Measurements from ENCODE around the gene SAMHD1. TPM values are rescaled to one million over a fixed set of nuclear protein-coding genes. Genes with fewer than 3 reads are reported as not detected.
"Not testable (repeated sequence)": the region's sequence is repeated elsewhere in the genome, so short reads cannot be mapped to it uniquely, and the experiment has no call there.

Gene SAMHD1
- total RNA-seq, result 10 to 100 TPM; 30.6 to 35.9 TPM

- ATAC-seq (peak; percentile 93), DNase-seq (peak; percentile 93)
- intact Hi-C loops (cut with micrococcal nuclease), result loop anchor here (10.0 kb wide), 1 partner anchor 93 kb away; no protein-coding TSS in a partner anchor
- no peaks in the 10 kb centered on the region for H3K27me3 Mint-ChIP-seq
- no peak for TF ChIP-seq CTCF (IDR thresholded peaks at IDR 0.05)
- H3K4me3 Mint-ChIP-seq, result peak within 1 kb of the TSS; percentile 92
- H3K36me3 Mint-ChIP-seq (ENCODE audit: low read depth), result peaks cover 12% of the 10 kb centered on the region
- peaks cover 44% of the 10 kb centered on the region for H3K4me1 Mint-ChIP-seq (ENCODE audit: low read depth)
- POLR2A ChIA-PET, result no interaction called here
- CTCF ChIA-PET, result no interaction called here
- H3K27ac Mint-ChIP-seq, result peak within 1 kb of the TSS; percentile 87
- no peaks in the 10 kb centered on the region for H3K9me3 Mint-ChIP-seq
Observed at GRCh38 chr20:36951198-36951978, at the start of gene SAMHD1. Gene SAMHD1, minus strand, starts transcription at chr20:36951708. Its CDS starts 65 bp downstream, at chr20:36951643.

GRCh38 chr20:37000171-37000570 lies 48.7 kb upstream of the SAMHD1 start:
- DNase-seq; H3K4me1 Mint-ChIP-seq (ENCODE audit: low read depth); H3K4me3 Mint-ChIP-seq; H3K27ac Mint-ChIP-seq; ATAC-seq; intact Hi-C loops (cut with micrococcal nuclease); POLR2A ChIA-PET; H3K9me3 Mint-ChIP-seq; H3K27me3 Mint-ChIP-seq; CTCF ChIA-PET: not testable (repeated sequence)
- H3K36me3 Mint-ChIP-seq (ENCODE audit: low read depth), result peaks cover 41% of the 10 kb centered on the region

GRCh38 chr20:36998652-36999051 lies 47.1 kb upstream of the SAMHD1 start:
- TF ChIP-seq CTCF (IDR thresholded peaks at IDR 0.05), result no peak
- Mint-ChIP-seq H3K4me3 (no peak overlapping the region), H3K4me1 (ENCODE audit: low read depth) (peaks cover 2% of the 10 kb centered on the region), H3K9me3 (no peaks in the 10 kb centered on the region), H3K27ac (peak overlapping the region; percentile 30), H3K36me3 (ENCODE audit: low read depth) (peaks cover 52% of the 10 kb centered on the region), H3K27me3 (no peaks in the 10 kb centered on the region)
- DNase-seq, result no peak
- no peak for ATAC-seq
- ChIA-PET CTCF (interaction anchor here (0.6 to 1.7 kb wide), 2 partner anchors 10 to 24 kb away, joined by 3 to 5 read pairs; no protein-coding TSS in a partner anchor), POLR2A (no interaction called here)
- intact Hi-C loops (cut with micrococcal nuclease), result no loop called here

GRCh38 chr20:36997121-36997520 lies 45.6 kb upstream of the SAMHD1 start:
- ATAC-seq (no peak), DNase-seq (no peak)
- peaks cover 50% of the 10 kb centered on the region for H3K36me3 Mint-ChIP-seq (ENCODE audit: low read depth)
- intact Hi-C loops (cut with micrococcal nuclease), result no loop called here
- H3K27ac Mint-ChIP-seq, result no peak overlapping the region
- ChIA-PET POLR2A (no interaction called here), CTCF (no interaction called here)
- H3K27me3 Mint-ChIP-seq, result no peaks in the 10 kb centered on the region
- H3K4me3 Mint-ChIP-seq, result no peak overlapping the region
- peaks cover 7% of the 10 kb centered on the region for H3K4me1 Mint-ChIP-seq (ENCODE audit: low read depth)
- peaks cover 8% of the 10 kb centered on the region for H3K9me3 Mint-ChIP-seq
- no peak for TF ChIP-seq CTCF (IDR thresholded peaks at IDR 0.05)

- intact Hi-C loops (cut with micrococcal nuclease); H3K27me3 Mint-ChIP-seq; H3K27ac Mint-ChIP-seq; H3K9me3 Mint-ChIP-seq; H3K4me3 Mint-ChIP-seq; ATAC-seq; DNase-seq: not testable (repeated sequence)
- H3K4me1 Mint-ChIP-seq (ENCODE audit: low read depth), result peaks cover 17% of the 10 kb centered on the region
- H3K36me3 Mint-ChIP-seq (ENCODE audit: low read depth), result peaks cover 51% of the 10 kb centered on the region
- POLR2A ChIA-PET, result interaction anchor here (1.3 kb wide), 1 partner anchor 11 kb away, joined by 4 read pairs; no protein-coding TSS in a partner anchor
- CTCF ChIA-PET, result interaction anchor here (1.6 kb wide), 1 partner anchor 14 kb away, joined by 3 read pairs; no protein-coding TSS in a partner anchor
Observed at GRCh38 chr20:36994221-36994620, 42.7 kb upstream of the SAMHD1 start.

GRCh38 chr20:36992802-36993334 lies 41.4 kb upstream of the SAMHD1 start:
- DNase-seq, result no peak
- peaks cover 16% of the 10 kb centered on the region for H3K9me3 Mint-ChIP-seq
- H3K4me3 Mint-ChIP-seq, result no peak overlapping the region
- POLR2A ChIA-PET, result no interaction called here
- intact Hi-C loops (cut with micrococcal nuclease), result no loop called here
- H3K27me3 Mint-ChIP-seq, result no peaks in the 10 kb centered on the region
- CTCF ChIA-PET, result no interaction called here
- H3K4me1 Mint-ChIP-seq (ENCODE audit: low read depth), result peaks cover 29% of the 10 kb centered on the region
- no peak for ATAC-seq
- H3K27ac Mint-ChIP-seq, result no peak overlapping the region
- no peak for TF ChIP-seq CTCF (IDR thresholded peaks at IDR 0.05)
- peaks cover 58% of the 10 kb centered on the region for H3K36me3 Mint-ChIP-seq (ENCODE audit: low read depth)
